Effector memory CD4-positive, alpha-beta T cell (primary cell): ENCODE measurements around the gene NLRP7.
"Not testable (repeated sequence)": the region's sequence is repeated elsewhere in the genome, so short reads cannot be mapped to it uniquely, and the experiment has no call there.

ENCODE experiments used
- DNase-seq, 3 donors: peaks; one replicate each; pipeline ENCODE4 v3.0.0-alpha.2; 2020
- H3K27ac ChIP-seq: 2 replicates; pipeline ENCODE4 v1.7.0; 2013; ENCODE audit warnings: mild to moderate bottlenecking, low read length, moderate library complexity; ENCODE audit not compliant: insufficient read depth, poor library complexity, severe bottlenecking
- H3K27me3 ChIP-seq: replicated peaks from 2 replicates; pipeline ENCODE4 v1.7.0; 2013; ENCODE audit warnings: mild to moderate bottlenecking, low read length; ENCODE audit not compliant: insufficient read depth, control insufficient read depth, poor library complexity, severe bottlenecking
- H3K36me3 ChIP-seq: 2 replicates; pipeline ENCODE4 v1.7.0; 2013; ENCODE audit warnings: mild to moderate bottlenecking, low read length, moderate library complexity; ENCODE audit not compliant: control insufficient read depth, insufficient read depth
- H3K4me1 ChIP-seq: 2 replicates; pipeline ENCODE4 v1.7.0; 2013; ENCODE audit warnings: low read length, mild to moderate bottlenecking; ENCODE audit not compliant: control insufficient read depth, insufficient read depth, poor library complexity, severe bottlenecking
- H3K4me3 ChIP-seq: 2 replicates; pipeline ENCODE4 v1.7.0; 2013; ENCODE audit warnings: low read length, low read depth, mild to moderate bottlenecking; ENCODE audit not compliant: insufficient read depth, poor library complexity, severe bottlenecking
- H3K9me3 ChIP-seq: 2 replicates; pipeline ENCODE4 v1.7.0; 2013; ENCODE audit warnings: mild to moderate bottlenecking, low read length, moderate library complexity; ENCODE audit not compliant: control insufficient read depth

NLRP7 gene

GRCh38 chr19:54923276-54923675 is 24.1 kb downstream of the NLRP7 start:
- no peaks in the 10 kb centered on the region for H3K4me1 ChIP-seq
- no peak for DNase-seq
- H3K4me3 ChIP-seq = no peak overlapping the region
- H3K9me3 ChIP-seq = no peaks in the 10 kb centered on the region
- H3K36me3 ChIP-seq = no peaks in the 10 kb centered on the region
- no peak overlapping the region for H3K27ac ChIP-seq
- no peaks in the 10 kb centered on the region for H3K27me3 ChIP-seq

- no peak overlapping the region for H3K4me3 ChIP-seq
- no peaks in the 10 kb centered on the region for H3K36me3 ChIP-seq
- DNase-seq = no peak
- no peak overlapping the region for H3K27ac ChIP-seq
- no peaks in the 10 kb centered on the region for H3K9me3 ChIP-seq
- no peaks in the 10 kb centered on the region for H3K4me1 ChIP-seq
- no peaks in the 10 kb centered on the region for H3K27me3 ChIP-seq
These were observed 26.2 kb downstream of the NLRP7 start for GRCh38 chr19:54921082-54921481.

GRCh38 chr19:54919646-54920563 is 27.4 kb downstream of the NLRP7 start:
- not testable (repeated sequence) for H3K4me3 ChIP-seq, H3K27ac ChIP-seq, H3K9me3 ChIP-seq

GRCh38 chr19:54918499-54918898 is 28.8 kb downstream of the NLRP7 start:
- H3K36me3 ChIP-seq = no peaks in the 10 kb centered on the region
- H3K9me3 ChIP-seq = no peaks in the 10 kb centered on the region
- H3K4me3 ChIP-seq = no peak overlapping the region
- no peak overlapping the region for H3K27ac ChIP-seq
- DNase-seq = no peak
- no peaks in the 10 kb centered on the region for H3K4me1 ChIP-seq
- H3K27me3 ChIP-seq = no peaks in the 10 kb centered on the region

More at GRCh38 chr19:54919646-54920563, 27.4 kb downstream of the NLRP7 start:
- DNase-seq, H3K4me1 ChIP-seq, H3K36me3 ChIP-seq, H3K27me3 ChIP-seq: not testable (repeated sequence)

- Histone ChIP-seq H3K4me3 (no peak overlapping the region), H3K27me3 (no peaks in the 10 kb centered on the region), H3K27ac (no peak overlapping the region), H3K9me3 (no peaks in the 10 kb centered on the region), H3K36me3 (no peaks in the 10 kb centered on the region), H3K4me1 (no peaks in the 10 kb centered on the region)
- DNase-seq = no peak
These were observed 30.5 kb downstream of the NLRP7 start for GRCh38 chr19:54916822-54917221.

- not testable (repeated sequence) for H3K27me3 ChIP-seq, H3K9me3 ChIP-seq, H3K27ac ChIP-seq, H3K36me3 ChIP-seq, DNase-seq, H3K4me3 ChIP-seq, H3K4me1 ChIP-seq
These were observed 39.4 kb downstream of the NLRP7 start for GRCh38 chr19:54907899-54908298.

- no peaks in the 10 kb centered on the region for H3K27me3 ChIP-seq
- no peaks in the 10 kb centered on the region for H3K4me1 ChIP-seq
- DNase-seq = no peak
- no peaks in the 10 kb centered on the region for H3K9me3 ChIP-seq
- H3K4me3 ChIP-seq = no peak overlapping the region
- no peak overlapping the region for H3K27ac ChIP-seq
- H3K36me3 ChIP-seq = no peaks in the 10 kb centered on the region
These were observed 40.5 kb downstream of the NLRP7 start for GRCh38 chr19:54906819-54907218.

- no peak within 1 kb of the TSS for H3K27ac ChIP-seq
- no peaks in the 10 kb centered on the region for H3K36me3 ChIP-seq
- no peaks in the 10 kb centered on the region for H3K9me3 ChIP-seq
- H3K4me1 ChIP-seq = no peaks in the 10 kb centered on the region
- H3K27me3 ChIP-seq = no peaks in the 10 kb centered on the region
- DNase-seq = no peak
- no peak within 1 kb of the TSS for H3K4me3 ChIP-seq
These were observed 41.4 kb downstream of the NLRP7 start, which contains the start of gene NCR1 for GRCh38 chr19:54905803-54906511. Gene NCR1, plus strand, starts transcription at chr19:54906148. Its CDS starts 40 bp downstream, at chr19:54906188.

- no peaks in the 10 kb centered on the region for H3K27me3 ChIP-seq
- H3K4me3 ChIP-seq = no peak overlapping the region
- no peaks in the 10 kb centered on the region for H3K4me1 ChIP-seq
- H3K36me3 ChIP-seq = no peaks in the 10 kb centered on the region
- H3K27ac ChIP-seq = no peak overlapping the region
- no peaks in the 10 kb centered on the region for H3K9me3 ChIP-seq
- DNase-seq = no peak
These were observed 41.9 kb downstream of the NLRP7 start for GRCh38 chr19:54905421-54905802.

GRCh38 chr19:54904261-54904660 is 43.1 kb downstream of the NLRP7 start:
- not testable (repeated sequence) for H3K4me1 ChIP-seq, H3K4me3 ChIP-seq, H3K36me3 ChIP-seq, H3K9me3 ChIP-seq, H3K27me3 ChIP-seq, H3K27ac ChIP-seq, DNase-seq
